Stomach (tissue), 9 donors: ENCODE measurements around the gene ZMIZ1. TPM values are rescaled to one million over a fixed set of nuclear protein-coding genes. Genes with fewer than 3 reads are reported as not detected.

Source experiments
- DNase-seq, 2 donors: peaks; one replicate each; pipeline versions ENCODE4 v3.0.0 to v3.0.0-alpha.2; 2013 to 2019
- H3K27ac ChIP-seq, 5 donors: fragments of 200-600 bp in 4 of 5; sonication (generic) in 4 of 5; one replicate each; pipeline ENCODE4 v1.5.1; 2013 to 2019; ENCODE audit warnings: mild to moderate bottlenecking in 1 of 5, moderate library complexity in 1 of 5
- H3K27me3 ChIP-seq, 3 donors: fragments of 200-600 bp; sonication (generic); one replicate each; pipeline ENCODE4 v1.5.1; 2017 to 2019; ENCODE audit warnings: mixed run types in 1 of 3
- H3K36me3 ChIP-seq, 4 donors: fragments of 200-600 bp; sonication (generic); 1 replicate in 3 of 4; 2 replicates in 1 of 4; pipeline ENCODE4 v1.5.1; 2016 to 2019
- H3K4me1 ChIP-seq, 4 donors: fragments of 200-600 bp; sonication (generic); one replicate each; pipeline ENCODE4 v1.5.1; 2016 to 2019
- H3K4me3 ChIP-seq, 4 donors: fragments of 200-600 bp; sonication (generic) in 3 of 4; one replicate each; pipeline ENCODE4 v1.5.1; 2016 to 2019; ENCODE audit warnings: mild to moderate bottlenecking in 1 of 4
- H3K9me3 ChIP-seq, 4 donors: fragments of 200-600 bp; sonication (generic); one replicate each; pipeline ENCODE4 v1.5.1; 2016 to 2019
- CTCF ChIP-seq, 7 experiments: fragments of 450-650 bp in 4 of 7; fragments of 200-600 bp in 3 of 7; sonication (generic) in 3 of 7; IDR thresholded peaks; one replicate each; pipeline ENCODE4 v1.5.1; 2016 to 2019; ENCODE audit warnings: antibody characterized with exemption in 7 of 7, control low read depth in 2 of 7, mild to moderate bottlenecking in 1 of 7
- EP300 ChIP-seq: sonication (generic); formaldehyde crosslinking; IDR thresholded peaks from one replicate; pipeline ENCODE4 v1.6.1; 2017; ENCODE audit warnings: antibody characterized with exemption
- POLR2A ChIP-seq, 4 donors: fragments of 450-650 bp; IDR thresholded peaks; one replicate each; pipeline ENCODE4 v1.6.1; 2016; ENCODE audit warnings: antibody characterized with exemption in 4 of 4, control low read depth in 2 of 4, mild to moderate bottlenecking in 1 of 4, moderate library complexity in 1 of 4
- POLR2AphosphoS5 ChIP-seq, 3 donors: sonication (generic); formaldehyde crosslinking; IDR thresholded peaks; one replicate each; pipeline ENCODE4 v1.6.1; 2016; ENCODE audit warnings: antibody characterized with exemption in 3 of 3
- WGBS, 5 donors: extraction: QIAGEN DNeasy Blood & Tissue Kit in 3 of 5; methylation state at CpG; one replicate each; pipeline versions ENCODE4 v1.1.5 to v1.1.7; 2013 to 2018; 5-methylcytosine and 5-hydroxymethylcytosine counted together
- intact Hi-C: fragments of 100-400 bp; cut with DNase I; formaldehyde crosslinking; loops from one replicate; pipeline ENCODE4 v1.15.1; 2023; ENCODE audit warnings: low total_unique reads
- polyA plus RNA-seq, 3 donors: library from polyadenylated mRNA; stranded (reverse); fragments of 200-250 nt; gene quantifications; one replicate each; pipeline ENCODE4 v1.2.3, GENCODE V29; 2013
- total RNA-seq, 5 donors: library from RNA; depleted of rRNA; stranded (reverse); fragments of >200 nt; gene quantifications; one replicate each; pipeline versions ENCODE4 v1.1.0 to v1.2.3, GENCODE V29; 2014 to 2016
- donor health status: healthy with polysubstance abuse.
- donor health status: Bipolar disorder and iron deficiency.
- donor health status: healthy.

The ZMIZ1 gene
- total and polyA plus RNA-seq, 8 donors, result 17.7 to 103 (median 26.3) TPM

- Histone ChIP-seq H3K36me3 (peaks cover 0 to 79% (median 16%) of the 10 kb centered on the region in 4 donors), H3K4me1 (peaks cover 54 to 83% (median 69%) of the 10 kb centered on the region in 4 donors), H3K27me3 (no peaks in the 10 kb centered on the region), H3K27ac (peak overlapping the region in 4 of 5 donors; percentile 33 to 67 (median 60)), H3K4me3 (no peak overlapping the region), H3K9me3 (no peaks in the 10 kb centered on the region)
- 48 to 58% (median 52%) methylated on average over 16 to 18 of the region's 18 CpGs for WGBS, 5 donors
- intact Hi-C loops, result no loop called here
- TF ChIP-seq CTCF (IDR thresholded peaks at IDR 0.05) (no peak), POLR2AphosphoS5 (IDR thresholded peaks at IDR 0.05) (no peak), EP300 (no peak), POLR2A (IDR thresholded peaks at IDR 0.05) (no peak)
- DNase-seq, result peak in 1 of 2 donors; percentile 70
Observed at GRCh38 chr10:79176949-79177602, 108.3 kb downstream of the ZMIZ1 start.

- Histone ChIP-seq H3K27me3 (no peaks in the 10 kb centered on the region), H3K27ac (peak overlapping the region; percentile 20 to 80 (median 52)), H3K36me3 (peaks cover 0 to 70% (median 12%) of the 10 kb centered on the region in 4 donors), H3K4me1 (peaks cover 64 to 92% (median 77%) of the 10 kb centered on the region in 4 donors), H3K4me3 (no peak overlapping the region), H3K9me3 (no peaks in the 10 kb centered on the region)
- WGBS, 5 donors, result 88 to 93% (median 91%) methylated on average over 8 of the region's 8 CpGs
- TF ChIP-seq CTCF (IDR thresholded peaks at IDR 0.05), result no peak
- no peak for TF ChIP-seq POLR2AphosphoS5 (IDR thresholded peaks at IDR 0.05)
- no peak for TF ChIP-seq EP300
- no peak for TF ChIP-seq POLR2A (IDR thresholded peaks at IDR 0.05)
- no peak for DNase-seq
- intact Hi-C loops, result no loop called here
Observed at GRCh38 chr10:79178070-79178576, 109.4 kb downstream of the ZMIZ1 start.

- TF ChIP-seq EP300, result no peak
- DNase-seq, result peak in 1 of 2 donors; percentile 88
- H3K9me3 ChIP-seq, result no peaks in the 10 kb centered on the region
- 30 to 54% (median 40%) methylated on average over 4 to 9 of the region's 9 CpGs for WGBS, 5 donors
- no peak overlapping the region for H3K4me3 ChIP-seq
- no peaks in the 10 kb centered on the region for H3K27me3 ChIP-seq
- H3K4me1 ChIP-seq, result peaks cover 70 to 94% (median 83%) of the 10 kb centered on the region in 4 donors
- H3K27ac ChIP-seq, result peak overlapping the region; percentile 20 to 80 (median 52)
- peaks cover 0 to 64% (median 10%) of the 10 kb centered on the region in 4 donors for H3K36me3 ChIP-seq
- intact Hi-C loops, result no loop called here
Observed at GRCh38 chr10:79178614-79179163, 109.9 kb downstream of the ZMIZ1 start.

- Histone ChIP-seq H3K27ac (peak overlapping the region in 4 of 5 donors; percentile 20 to 80 (median 60)), H3K4me1 (peaks cover 77 to 100% (median 89%) of the 10 kb centered on the region in 4 donors), H3K36me3 (peaks cover 0 to 58% (median 3%) of the 10 kb centered on the region in 4 donors), H3K9me3 (no peaks in the 10 kb centered on the region), H3K27me3 (no peaks in the 10 kb centered on the region), H3K4me3 (no peak overlapping the region)
- intact Hi-C loops, result no loop called here
- peak in 1 of 2 donors; percentile 69 for DNase-seq
- TF ChIP-seq POLR2AphosphoS5 (IDR thresholded peaks at IDR 0.05) (no peak), CTCF (IDR thresholded peaks at IDR 0.05) (no peak), POLR2A (IDR thresholded peaks at IDR 0.05) (no peak), EP300 (no peak)
- whole genome bisulfite sequencing, 5 donors, result 67 to 100% (median 74%) methylated on average over 1 to 7 of the region's 7 CpGs
Observed at GRCh38 chr10:79179164-79179956, 110.6 kb downstream of the ZMIZ1 start.
